ENCODE data around the gene SLC30A3. TPM values are rescaled to one million over a fixed set of nuclear protein-coding genes. Genes with fewer than 3 reads are reported as not detected.

Gene SLC30A3
- polyA plus RNA-seq, 2 donors, result 0.08 to 0.09 TPM

DNA sequence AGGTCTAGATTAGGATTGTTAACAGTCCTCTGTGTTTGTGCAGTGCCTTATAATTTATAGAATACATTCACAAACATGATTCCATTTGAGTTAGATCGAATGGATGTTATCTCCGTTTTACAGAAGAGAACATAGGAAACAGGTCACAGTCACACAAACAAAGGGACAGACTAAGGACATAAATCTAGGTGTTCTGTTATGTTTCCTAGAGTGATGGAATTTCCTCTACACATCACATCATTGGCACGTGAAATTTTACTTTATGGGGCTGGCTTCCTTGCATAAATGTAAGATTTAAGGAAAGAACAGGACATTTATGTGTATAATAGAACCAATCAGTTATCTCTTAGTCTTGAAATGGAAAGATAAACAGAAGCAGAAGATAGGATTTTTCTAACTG is 25.8 kb upstream of the SLC30A3 start:
- Histone ChIP-seq H3K4me3 (ENCODE audit: low read depth in 1 of 2, low read length in 2 of 2) (no peak overlapping the region), H3K9me3 (ENCODE audit: control insufficient read depth in 2 of 2, insufficient read depth in 1 of 2, low read depth in 1 of 2, low read length in 1 of 2) (no peaks in the 10 kb centered on the region), H3K27ac (ENCODE audit: low read depth in 2 of 2, low read length in 1 of 2) (no peak overlapping the region), H3K36me3 (ENCODE audit: control insufficient read depth in 2 of 2, insufficient read depth in 2 of 2, low read length in 1 of 2) (no peaks in the 10 kb centered on the region), H3K4me1 (ENCODE audit: control insufficient read depth in 2 of 2, insufficient read depth in 2 of 2, low read length in 1 of 2) (no peaks in the 10 kb centered on the region), H3K27me3 (ENCODE audit: control insufficient read depth in 1 of 2, insufficient read depth in 2 of 2, low read length in 2 of 2) (no peaks in the 10 kb centered on the region)
- WGBS, 2 donors, result 46% methylated on average over 3 of the region's 3 CpGs

DNA sequence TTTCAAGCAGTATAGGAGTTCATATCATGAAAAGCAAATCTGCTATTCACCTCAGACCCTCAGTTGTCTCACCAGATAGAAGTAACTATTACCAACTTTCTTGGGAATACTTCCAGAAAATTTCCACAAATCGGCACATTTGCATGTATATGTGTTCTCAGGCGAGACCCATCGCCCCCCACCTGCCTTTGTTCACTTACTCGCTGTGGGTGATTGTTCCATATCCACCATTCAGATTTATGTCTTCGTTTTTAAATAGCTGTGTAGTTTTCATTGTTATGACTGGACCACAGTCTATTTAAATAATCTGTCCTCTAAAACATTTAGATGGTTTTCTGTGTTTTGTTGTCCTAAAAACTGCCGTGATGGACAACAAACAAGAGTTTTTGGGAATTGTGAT is 22.6 kb upstream of the SLC30A3 start:
- 66 to 68% methylated on average over 6 of the region's 6 CpGs for WGBS, 2 donors
- H3K4me1 ChIP-seq (ENCODE audit: control insufficient read depth in 2 of 2, insufficient read depth in 2 of 2, low read length in 1 of 2), result peaks cover 0 to 3% of the 10 kb centered on the region in 2 donors
- no peaks in the 10 kb centered on the region for H3K9me3 ChIP-seq (ENCODE audit: control insufficient read depth in 2 of 2, insufficient read depth in 1 of 2, low read depth in 1 of 2, low read length in 1 of 2)
- H3K27ac ChIP-seq (ENCODE audit: low read depth in 2 of 2, low read length in 1 of 2), result no peak overlapping the region
- no peak overlapping the region for H3K4me3 ChIP-seq (ENCODE audit: low read depth in 1 of 2, low read length in 2 of 2)
- H3K36me3 ChIP-seq (ENCODE audit: control insufficient read depth in 2 of 2, insufficient read depth in 2 of 2, low read length in 1 of 2), result no peaks in the 10 kb centered on the region
- H3K27me3 ChIP-seq (ENCODE audit: control insufficient read depth in 1 of 2, insufficient read depth in 2 of 2, low read length in 2 of 2), result no peaks in the 10 kb centered on the region

- Histone ChIP-seq H3K27ac (ENCODE audit: low read depth in 2 of 2, low read length in 1 of 2) (no peak overlapping the region), H3K9me3 (ENCODE audit: control insufficient read depth in 2 of 2, insufficient read depth in 1 of 2, low read depth in 1 of 2, low read length in 1 of 2) (no peaks in the 10 kb centered on the region), H3K4me3 (ENCODE audit: low read depth in 1 of 2, low read length in 2 of 2) (no peak overlapping the region), H3K27me3 (ENCODE audit: control insufficient read depth in 1 of 2, insufficient read depth in 2 of 2, low read length in 2 of 2) (no peaks in the 10 kb centered on the region), H3K4me1 (ENCODE audit: control insufficient read depth in 2 of 2, insufficient read depth in 2 of 2, low read length in 1 of 2) (peaks cover 0 to 3% of the 10 kb centered on the region in 2 donors), H3K36me3 (ENCODE audit: control insufficient read depth in 2 of 2, insufficient read depth in 2 of 2, low read length in 1 of 2) (no peaks in the 10 kb centered on the region)
- WGBS, 2 donors, result 93 to 95% methylated on average over 1 of the region's 1 CpG
These were observed 22.1 kb upstream of the SLC30A3 start for GRCh38 chr2:27284996-27285395.

GRCh38 chr2:27282892-27283291 is 20.0 kb upstream of the SLC30A3 start:
- H3K36me3 ChIP-seq (ENCODE audit: control insufficient read depth in 2 of 2, insufficient read depth in 2 of 2, low read length in 1 of 2), result no peaks in the 10 kb centered on the region
- peaks cover 0 to 3% of the 10 kb centered on the region in 2 donors for H3K4me1 ChIP-seq (ENCODE audit: control insufficient read depth in 2 of 2, insufficient read depth in 2 of 2, low read length in 1 of 2)
- H3K27ac ChIP-seq (ENCODE audit: low read depth in 2 of 2, low read length in 1 of 2), result no peak overlapping the region
- WGBS, 2 donors, result 23 to 37% methylated on average over 5 of the region's 5 CpGs
- H3K27me3 ChIP-seq (ENCODE audit: control insufficient read depth in 1 of 2, insufficient read depth in 2 of 2, low read length in 2 of 2), result no peaks in the 10 kb centered on the region
- H3K9me3 ChIP-seq (ENCODE audit: control insufficient read depth in 2 of 2, insufficient read depth in 1 of 2, low read depth in 1 of 2, low read length in 1 of 2), result no peaks in the 10 kb centered on the region
- no peak overlapping the region for H3K4me3 ChIP-seq (ENCODE audit: low read depth in 1 of 2, low read length in 2 of 2)

GRCh38 chr2:27281855-27282559 is 19.2 kb upstream of the SLC30A3 start, which contains the start of gene TRIM54:
Gene TRIM54 (plus strand): TSS chr2:27282429. CDS start chr2:27282732, 303 bp downstream.
- WGBS, 2 donors, result 76 to 77% methylated on average over 5 of the region's 5 CpGs
- Histone ChIP-seq H3K36me3 (ENCODE audit: control insufficient read depth in 2 of 2, insufficient read depth in 2 of 2, low read length in 1 of 2) (no peaks in the 10 kb centered on the region), H3K27ac (ENCODE audit: low read depth in 2 of 2, low read length in 1 of 2) (no peak within 1 kb of the TSS), H3K4me3 (ENCODE audit: low read depth in 1 of 2, low read length in 2 of 2) (no peak within 1 kb of the TSS), H3K4me1 (ENCODE audit: control insufficient read depth in 2 of 2, insufficient read depth in 2 of 2, low read length in 1 of 2) (peaks cover 0 to 3% of the 10 kb centered on the region in 2 donors), H3K9me3 (ENCODE audit: control insufficient read depth in 2 of 2, insufficient read depth in 1 of 2, low read depth in 1 of 2, low read length in 1 of 2) (no peaks in the 10 kb centered on the region), H3K27me3 (ENCODE audit: control insufficient read depth in 1 of 2, insufficient read depth in 2 of 2, low read length in 2 of 2) (no peaks in the 10 kb centered on the region)

DNA sequence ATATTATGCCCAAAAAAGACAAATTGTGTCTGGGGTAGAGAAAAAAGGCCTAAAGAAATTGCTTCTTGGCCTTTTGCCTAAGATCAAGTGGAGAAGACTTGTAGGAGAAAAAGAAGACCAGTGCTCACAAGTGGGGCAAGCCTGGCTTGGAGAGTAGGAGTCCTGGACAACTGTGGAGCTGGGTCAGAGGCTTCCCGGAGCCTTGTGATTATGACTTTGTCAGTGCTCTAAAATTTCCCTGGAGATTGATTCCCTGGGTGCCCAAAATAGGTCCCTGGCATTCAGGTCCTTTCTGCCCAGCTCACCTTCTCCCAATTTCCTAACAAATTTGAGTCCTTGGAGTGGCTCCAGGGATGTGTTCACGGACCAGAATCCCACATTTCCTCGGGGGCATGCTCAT is 18.6 kb upstream of the SLC30A3 start:
- H3K27me3 ChIP-seq (ENCODE audit: control insufficient read depth in 1 of 2, insufficient read depth in 2 of 2, low read length in 2 of 2), result no peaks in the 10 kb centered on the region
- peaks cover 0 to 3% of the 10 kb centered on the region in 2 donors for H3K4me1 ChIP-seq (ENCODE audit: control insufficient read depth in 2 of 2, insufficient read depth in 2 of 2, low read length in 1 of 2)
- H3K4me3 ChIP-seq (ENCODE audit: low read depth in 1 of 2, low read length in 2 of 2), result no peak overlapping the region
- 61 to 71% methylated on average over 3 of the region's 3 CpGs for WGBS, 2 donors
- no peaks in the 10 kb centered on the region for H3K9me3 ChIP-seq (ENCODE audit: control insufficient read depth in 2 of 2, insufficient read depth in 1 of 2, low read depth in 1 of 2, low read length in 1 of 2)
- no peak overlapping the region for H3K27ac ChIP-seq (ENCODE audit: low read depth in 2 of 2, low read length in 1 of 2)
- H3K36me3 ChIP-seq (ENCODE audit: control insufficient read depth in 2 of 2, insufficient read depth in 2 of 2, low read length in 1 of 2), result no peaks in the 10 kb centered on the region

DNA sequence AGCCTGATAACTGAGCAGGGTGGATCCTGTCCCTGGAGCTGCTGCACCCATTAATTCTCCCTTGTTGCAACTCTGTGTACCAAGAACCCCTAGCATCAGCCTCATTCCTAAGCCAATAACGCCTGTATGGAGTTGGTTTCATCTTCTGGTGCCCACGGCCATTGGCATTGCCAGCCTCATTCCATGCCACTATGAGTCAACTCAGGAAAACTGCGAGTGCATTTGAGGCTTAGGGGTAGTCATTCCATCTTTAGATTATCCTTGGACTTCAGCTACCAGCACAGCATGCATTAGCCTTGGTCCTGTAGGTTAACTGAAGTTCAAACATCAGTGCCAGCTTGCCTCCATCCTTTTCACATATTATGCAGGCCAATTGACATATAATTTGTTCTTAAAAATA is 18.0 kb upstream of the SLC30A3 start:
- Histone ChIP-seq H3K9me3 (ENCODE audit: control insufficient read depth in 2 of 2, insufficient read depth in 1 of 2, low read depth in 1 of 2, low read length in 1 of 2) (no peaks in the 10 kb centered on the region), H3K4me3 (ENCODE audit: low read depth in 1 of 2, low read length in 2 of 2) (no peak overlapping the region), H3K36me3 (ENCODE audit: control insufficient read depth in 2 of 2, insufficient read depth in 2 of 2, low read length in 1 of 2) (no peaks in the 10 kb centered on the region), H3K27me3 (ENCODE audit: control insufficient read depth in 1 of 2, insufficient read depth in 2 of 2, low read length in 2 of 2) (no peaks in the 10 kb centered on the region), H3K4me1 (ENCODE audit: control insufficient read depth in 2 of 2, insufficient read depth in 2 of 2, low read length in 1 of 2) (peaks cover 0 to 3% of the 10 kb centered on the region in 2 donors), H3K27ac (ENCODE audit: low read depth in 2 of 2, low read length in 1 of 2) (no peak overlapping the region)
- 59 to 70% methylated on average over 3 of the region's 3 CpGs for WGBS, 2 donors

- H3K4me1 ChIP-seq (ENCODE audit: control insufficient read depth in 2 of 2, insufficient read depth in 2 of 2, low read length in 1 of 2), result peaks cover 0 to 3% of the 10 kb centered on the region in 2 donors
- H3K27me3 ChIP-seq (ENCODE audit: control insufficient read depth in 1 of 2, insufficient read depth in 2 of 2, low read length in 2 of 2), result no peaks in the 10 kb centered on the region
- no peaks in the 10 kb centered on the region for H3K36me3 ChIP-seq (ENCODE audit: control insufficient read depth in 2 of 2, insufficient read depth in 2 of 2, low read length in 1 of 2)
- no peaks in the 10 kb centered on the region for H3K9me3 ChIP-seq (ENCODE audit: control insufficient read depth in 2 of 2, insufficient read depth in 1 of 2, low read depth in 1 of 2, low read length in 1 of 2)
- no peak overlapping the region for H3K4me3 ChIP-seq (ENCODE audit: low read depth in 1 of 2, low read length in 2 of 2)
- H3K27ac ChIP-seq (ENCODE audit: low read depth in 2 of 2, low read length in 1 of 2), result no peak overlapping the region
- 52 to 78% methylated on average over 1 of the region's 1 CpG for WGBS, 2 donors
These were observed 15.2 kb upstream of the SLC30A3 start for GRCh38 chr2:27278010-27278409.

DNA sequence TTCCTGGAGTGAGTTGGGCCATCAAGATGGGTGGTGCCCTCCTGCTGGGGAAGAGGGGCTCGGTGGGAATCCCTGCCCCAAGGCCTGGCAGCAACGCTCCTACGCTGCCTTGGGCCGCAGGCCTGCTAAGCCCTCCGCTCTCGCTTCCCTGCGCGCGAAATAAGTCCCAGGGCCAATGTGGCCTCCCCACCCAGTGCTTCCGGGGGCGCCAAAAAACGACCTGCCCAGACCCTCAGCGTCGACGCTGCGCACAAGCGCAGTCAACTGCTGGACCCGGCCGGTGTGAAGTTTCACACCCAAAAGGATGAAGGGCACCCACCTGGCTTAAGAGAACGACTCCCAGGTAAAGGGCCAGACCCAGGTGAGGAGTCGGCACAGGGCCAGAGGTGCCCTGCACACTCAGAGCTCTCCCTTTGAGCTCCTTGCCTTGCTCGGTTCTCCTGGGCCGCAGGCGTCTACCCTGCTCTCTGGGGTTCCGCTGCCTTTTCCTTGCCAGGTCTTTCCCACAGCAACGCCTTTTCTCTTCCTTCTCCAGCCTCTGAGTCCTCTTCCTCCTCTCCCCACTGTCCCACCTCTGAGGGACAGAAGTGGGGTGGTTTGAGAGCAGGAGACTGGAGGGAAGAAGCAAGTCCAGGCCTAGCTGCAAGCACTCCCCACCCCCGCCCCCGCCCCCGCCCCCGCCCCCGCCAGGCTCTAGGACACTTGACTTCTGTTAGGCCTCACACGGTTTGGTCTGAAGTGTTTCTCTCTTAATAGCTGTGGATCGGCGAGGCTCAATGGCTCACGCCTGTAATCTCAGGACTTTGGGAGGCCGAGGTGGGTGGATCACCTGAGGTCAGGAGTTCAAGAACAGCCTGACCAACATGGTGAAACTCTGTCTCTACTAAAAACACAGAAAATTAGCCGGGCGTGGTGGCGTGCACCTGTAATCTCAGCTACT is 12.6 kb upstream of the SLC30A3 start, which contains the start of gene DNAJC5G:
Gene DNAJC5G, plus strand, starts transcription at position 223 of the 940 bp plus-strand sequence. CDS start 1,296 bp downstream, outside the sequence.
- no peaks in the 10 kb centered on the region for H3K4me1 ChIP-seq (ENCODE audit: control insufficient read depth in 2 of 2, insufficient read depth in 2 of 2, low read length in 1 of 2)
- no peaks in the 10 kb centered on the region for H3K27me3 ChIP-seq (ENCODE audit: control insufficient read depth in 1 of 2, insufficient read depth in 2 of 2, low read length in 2 of 2)
- H3K27ac ChIP-seq (ENCODE audit: low read depth in 2 of 2, low read length in 1 of 2), result no peak within 1 kb of the TSS
- no peak within 1 kb of the TSS for H3K4me3 ChIP-seq (ENCODE audit: low read depth in 1 of 2, low read length in 2 of 2)
- 81 to 85% methylated on average over 39 of the region's 39 CpGs for WGBS, 2 donors
- no peaks in the 10 kb centered on the region for H3K36me3 ChIP-seq (ENCODE audit: control insufficient read depth in 2 of 2, insufficient read depth in 2 of 2, low read length in 1 of 2)
- H3K9me3 ChIP-seq (ENCODE audit: control insufficient read depth in 2 of 2, insufficient read depth in 1 of 2, low read depth in 1 of 2, low read length in 1 of 2), result no peaks in the 10 kb centered on the region
